Measurements from ENCODE around the gene DNAI1.

- TF ChIP-seq CTCF (IDR thresholded peaks at IDR 0.05 in 4 of 5, conservative IDR thresholded peaks at IDR 0.05 in 1 of 5) (no peak), POLR2A (IDR thresholded peaks at IDR 0.05) (no peak)
Observed at GRCh38 chr9:34566322-34566721, 107.7 kb downstream of the DNAI1 start.
